Chondrocyte (in vitro differentiated cells): ENCODE results near the gene BBS9. TPM values are rescaled to one million over a fixed set of nuclear protein-coding genes. Genes with fewer than 3 reads are reported as not detected.
"Not testable (repeated sequence)": the region's sequence is repeated elsewhere in the genome, so short reads cannot be mapped to it uniquely, and the experiment has no call there.

Experiments used
- DNase-seq: peaks from one replicate; pipeline ENCODE4 v3.0.0; 2021; ENCODE audit warnings: mixed read lengths, low spot score
- H3K27ac Mint-ChIP-seq: one replicate; pipeline ENCODE4 v1.8.0; 2021; ENCODE audit warnings: mild to moderate bottlenecking, moderate library complexity, mixed read lengths; ENCODE audit not compliant: unreplicated experiment
- H3K27me3 Mint-ChIP-seq: 2 replicates; pipeline ENCODE4 v1.8.0; 2021; ENCODE audit warnings: low read depth, mixed read lengths
- H3K36me3 Mint-ChIP-seq: 2 replicates; pipeline ENCODE4 v1.8.0; 2021; ENCODE audit warnings: low read depth, mixed read lengths
- H3K4me1 Mint-ChIP-seq: 2 replicates; pipeline ENCODE4 v1.8.0; 2021; ENCODE audit warnings: low read depth, mild to moderate bottlenecking, mixed read lengths
- H3K4me3 Mint-ChIP-seq: one replicate; pipeline ENCODE4 v1.8.0; 2021; ENCODE audit warnings: mild to moderate bottlenecking, moderate library complexity, mixed read lengths; ENCODE audit not compliant: unreplicated experiment
- H3K9me3 Mint-ChIP-seq: 2 replicates; pipeline ENCODE4 v1.8.0; 2021; ENCODE audit warnings: low read depth, mixed read lengths
- total RNA-seq: library from RNA; stranded (reverse); gene quantifications from 3 replicates; pipeline ENCODE4 v1.2.1, GENCODE V29; 2021
- TF ChIP-seq, protein P1 (sequence below): fragments of 200-600 bp; sonication (generic); IDR thresholded peaks from 2 replicates; pipeline ENCODE4 v1.5.0; 2021; ENCODE audit warnings: antibody characterized with exemption, mild to moderate bottlenecking, moderate library complexity

BBS9 gene
- total RNA-seq, 1 donor from 2014 or later = 16.5 TPM

DNA sequence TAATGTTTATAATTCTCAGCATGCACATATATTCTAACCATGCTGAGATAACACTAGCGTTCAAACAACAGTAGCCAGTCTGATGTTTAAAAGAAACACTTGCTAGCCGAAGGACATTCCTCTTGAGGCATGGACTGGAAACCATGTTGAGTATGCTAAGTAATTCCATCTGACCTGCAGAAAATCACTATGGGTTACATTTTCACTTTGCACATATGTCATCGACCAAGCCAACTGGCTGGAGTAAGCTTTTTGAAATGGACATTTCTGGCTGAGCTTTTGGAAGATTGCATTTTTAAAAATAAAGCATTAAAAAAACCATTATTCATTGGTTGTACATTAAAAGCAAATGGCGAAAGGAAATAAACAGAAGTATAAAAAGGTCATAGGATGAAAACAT is 88.2 kb downstream of the BBS9 start:
- Mint-ChIP-seq H3K27me3 (no peaks in the 10 kb centered on the region), H3K4me1 (peaks cover 4% of the 10 kb centered on the region), H3K4me3 (no peak overlapping the region), H3K27ac (no peak overlapping the region), H3K36me3 (peaks cover 4% of the 10 kb centered on the region), H3K9me3 (peaks cover 7% of the 10 kb centered on the region)
- no peak for DNase-seq
- TF ChIP-seq, protein P1, sequence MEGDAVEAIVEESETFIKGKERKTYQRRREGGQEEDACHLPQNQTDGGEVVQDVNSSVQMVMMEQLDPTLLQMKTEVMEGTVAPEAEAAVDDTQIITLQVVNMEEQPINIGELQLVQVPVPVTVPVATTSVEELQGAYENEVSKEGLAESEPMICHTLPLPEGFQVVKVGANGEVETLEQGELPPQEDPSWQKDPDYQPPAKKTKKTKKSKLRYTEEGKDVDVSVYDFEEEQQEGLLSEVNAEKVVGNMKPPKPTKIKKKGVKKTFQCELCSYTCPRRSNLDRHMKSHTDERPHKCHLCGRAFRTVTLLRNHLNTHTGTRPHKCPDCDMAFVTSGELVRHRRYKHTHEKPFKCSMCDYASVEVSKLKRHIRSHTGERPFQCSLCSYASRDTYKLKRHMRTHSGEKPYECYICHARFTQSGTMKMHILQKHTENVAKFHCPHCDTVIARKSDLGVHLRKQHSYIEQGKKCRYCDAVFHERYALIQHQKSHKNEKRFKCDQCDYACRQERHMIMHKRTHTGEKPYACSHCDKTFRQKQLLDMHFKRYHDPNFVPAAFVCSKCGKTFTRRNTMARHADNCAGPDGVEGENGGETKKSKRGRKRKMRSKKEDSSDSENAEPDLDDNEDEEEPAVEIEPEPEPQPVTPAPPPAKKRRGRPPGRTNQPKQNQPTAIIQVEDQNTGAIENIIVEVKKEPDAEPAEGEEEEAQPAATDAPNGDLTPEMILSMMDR = no peak

DNA sequence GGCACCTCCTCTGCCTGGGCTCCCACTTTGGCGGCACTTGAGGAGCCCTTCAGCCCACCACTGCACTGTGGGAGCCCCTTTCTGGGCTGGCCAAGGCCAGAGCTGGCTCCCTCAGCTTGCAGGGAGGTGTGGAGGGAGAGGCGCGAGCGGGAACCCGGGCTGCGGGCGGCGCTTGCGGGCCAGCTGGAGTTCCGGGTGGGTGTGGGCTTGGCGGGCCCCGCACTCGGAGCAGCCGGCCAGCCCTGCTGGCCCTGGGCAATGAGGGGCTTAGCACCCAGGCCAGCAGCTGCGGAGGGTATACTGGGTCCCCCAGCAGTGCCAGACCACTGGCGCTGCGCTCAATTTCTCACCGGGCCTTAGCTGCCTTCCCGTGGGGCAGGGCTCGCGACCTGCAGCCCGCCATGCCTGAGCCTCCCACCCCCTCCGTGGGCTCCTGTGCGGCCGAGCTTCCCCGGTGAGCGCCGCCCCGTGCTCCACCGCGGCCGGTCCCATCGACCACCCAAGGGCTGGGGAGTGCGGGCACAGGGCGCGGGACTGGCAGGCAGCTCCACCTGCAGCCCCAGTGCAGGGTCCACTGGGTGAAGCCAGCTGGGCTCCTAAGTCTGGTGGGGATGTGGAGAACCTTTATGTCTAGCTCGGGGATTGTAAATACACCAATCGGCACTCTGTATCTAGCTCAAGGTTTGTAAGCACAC is 89.6 kb downstream of the BBS9 start:
- H3K9me3 Mint-ChIP-seq, H3K27me3 Mint-ChIP-seq, H3K27ac Mint-ChIP-seq, H3K4me1 Mint-ChIP-seq, DNase-seq, H3K4me3 Mint-ChIP-seq, H3K36me3 Mint-ChIP-seq: not testable (repeated sequence)

DNA sequence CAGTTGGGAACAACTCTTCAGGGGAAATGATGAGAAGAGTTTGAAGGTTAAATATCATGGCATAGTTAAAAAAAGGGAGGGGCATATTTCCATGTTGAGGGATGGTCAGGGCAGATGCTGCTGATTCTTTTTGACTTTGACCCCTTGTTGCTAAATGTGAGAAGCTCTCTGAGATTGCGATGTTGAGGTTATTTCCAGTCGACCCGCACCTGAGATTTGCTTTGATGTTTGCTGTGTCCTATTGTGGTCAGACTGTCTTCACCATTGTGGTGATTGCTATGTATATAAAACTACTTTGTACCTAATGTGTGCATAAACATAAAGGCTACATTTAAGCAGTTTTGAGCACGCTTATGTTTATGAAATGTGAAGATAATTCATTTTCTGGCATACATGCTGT is 90.9 kb downstream of the BBS9 start:
- no peaks in the 10 kb centered on the region for H3K36me3 Mint-ChIP-seq
- peaks cover 4% of the 10 kb centered on the region for H3K4me1 Mint-ChIP-seq
- H3K27me3 Mint-ChIP-seq = no peaks in the 10 kb centered on the region
- no peak for DNase-seq
- peaks cover 4% of the 10 kb centered on the region for H3K9me3 Mint-ChIP-seq
- TF ChIP-seq, protein P1 = no peak
- H3K4me3 Mint-ChIP-seq = no peak overlapping the region
- H3K27ac Mint-ChIP-seq = no peak overlapping the region

DNA sequence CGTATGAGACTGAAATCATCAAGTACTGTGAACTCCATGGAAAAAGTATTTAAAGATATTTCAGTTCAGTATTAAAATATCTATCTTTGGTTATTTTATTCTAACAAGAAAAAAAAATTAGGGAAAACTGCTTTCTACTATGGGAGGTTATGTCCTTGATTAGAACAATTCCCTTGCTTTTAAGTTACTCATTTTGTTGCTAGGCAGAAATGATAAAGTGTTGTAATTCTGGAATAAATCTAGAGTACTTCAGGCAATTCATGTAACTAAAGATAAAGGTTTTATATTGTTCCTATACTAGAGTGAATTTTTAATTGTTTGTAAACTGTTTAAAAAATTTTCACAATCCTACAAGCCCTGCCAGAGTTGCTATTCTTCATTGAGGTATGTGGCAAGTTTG is 92.0 kb downstream of the BBS9 start:
- no peak overlapping the region for H3K4me3 Mint-ChIP-seq
- H3K9me3 Mint-ChIP-seq = no peaks in the 10 kb centered on the region

DNA sequence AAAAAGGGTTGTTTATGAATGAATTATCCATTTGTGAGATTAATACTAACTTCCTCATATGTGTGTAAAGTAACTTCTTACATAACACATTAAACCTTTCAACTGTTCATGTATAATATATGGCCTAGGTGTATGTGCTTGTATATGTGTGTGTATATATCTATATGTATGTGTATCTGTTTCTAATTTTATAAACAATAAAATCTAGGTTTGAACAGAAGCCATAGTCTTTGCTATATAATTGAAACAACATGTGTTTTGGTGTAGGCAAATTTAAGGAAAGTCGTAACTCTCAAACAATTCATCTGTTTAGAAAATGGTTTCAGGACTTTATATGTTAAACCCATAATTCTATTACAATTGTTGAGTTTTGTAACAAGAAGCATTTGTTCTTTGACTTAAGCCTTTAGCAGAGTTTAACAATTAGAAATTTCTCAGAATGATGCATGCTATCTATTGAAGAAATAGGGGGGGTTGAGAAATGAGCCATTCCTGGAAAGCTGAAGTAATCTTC is 103.3 kb downstream of the BBS9 start:
- TF ChIP-seq, protein P1 = no peak
- no peak for DNase-seq

More for the DNA sequence above, 92.0 kb downstream of the BBS9 start:
- no peaks in the 10 kb centered on the region for H3K36me3 Mint-ChIP-seq
- H3K27me3 Mint-ChIP-seq = no peaks in the 10 kb centered on the region
- TF ChIP-seq, protein P1 = no peak
- H3K27ac Mint-ChIP-seq = no peak overlapping the region
- DNase-seq = no peak
- H3K4me1 Mint-ChIP-seq = peaks cover 4% of the 10 kb centered on the region

DNA sequence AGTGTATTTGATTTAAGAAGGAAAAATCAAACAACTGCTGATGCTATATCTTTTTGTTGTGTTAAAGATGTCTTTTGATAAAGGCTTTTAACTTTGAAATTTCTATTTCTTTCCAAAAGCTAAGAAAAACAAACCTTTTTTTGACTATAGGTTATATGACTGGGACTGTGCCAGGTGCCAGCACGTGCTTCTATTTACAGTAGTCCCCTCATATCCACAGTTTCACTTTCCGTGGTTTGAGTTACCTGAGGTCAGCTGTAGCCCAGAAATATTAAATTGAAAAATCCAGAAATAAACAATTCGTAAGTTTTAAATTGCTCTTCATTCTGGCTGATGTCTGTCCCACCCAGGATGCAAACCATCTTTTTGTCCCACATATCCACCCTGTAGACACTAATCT is 104.3 kb downstream of the BBS9 start:
- Mint-ChIP-seq H3K27me3 (no peaks in the 10 kb centered on the region), H3K27ac (no peak overlapping the region), H3K4me3 (no peak overlapping the region), H3K36me3 (no peaks in the 10 kb centered on the region), H3K4me1 (peaks cover 8% of the 10 kb centered on the region), H3K9me3 (peaks cover 10% of the 10 kb centered on the region)
- TF ChIP-seq, protein P1 = no peak
- no peak for DNase-seq

More for the DNA sequence above, 103.3 kb downstream of the BBS9 start:
- Mint-ChIP-seq H3K4me3 (no peak overlapping the region), H3K9me3 (peaks cover 10% of the 10 kb centered on the region), H3K4me1 (peaks cover 5% of the 10 kb centered on the region), H3K27me3 (no peaks in the 10 kb centered on the region), H3K27ac (no peak overlapping the region), H3K36me3 (no peaks in the 10 kb centered on the region)
